SK-N-SH (cell line): ENCODE measurements around the gene USF3. TPM values are rescaled to one million over a fixed set of nuclear protein-coding genes. Genes with fewer than 3 reads are reported as not detected.

ENCODE experiments used
- CTCF ChIA-PET: fragments of 300-600, 350-600 bp; formaldehyde crosslinking; extraction: SDS; loops from one replicate; lab custom pipeline; 2021; lab: Yijun Ruan, JAX
- POLR2A ChIA-PET: fragments of 350-600 bp; sonication (Branson Sonifier 250); formaldehyde crosslinking; extraction: SDS; loops from one replicate; lab custom pipeline; 2020; ENCODE audit warnings: antibody characterized with exemption, inconsistent platforms; lab: Yijun Ruan, JAX
- DNase-seq: peaks from one replicate; pipeline ENCODE4 v3.0.0; 2012
- H2AFZ ChIP-seq: fragments of 200-600 bp; sonication (generic); 2 replicates; pipeline ENCODE4 v1.8.1; 2016; ENCODE audit warnings: antibody characterized with exemption, mild to moderate bottlenecking, low read depth
- H3F3A ChIP-seq: fragments of 200-600 bp; sonication (generic); replicated peaks from 2 replicates; pipeline ENCODE3; 2016; ENCODE audit warnings: antibody characterized with exemption, mild to moderate bottlenecking; ENCODE audit not compliant: insufficient read depth
- H3K27ac ChIP-seq, 2 experiments: fragments of 200-500 bp in 1 of 2; fragments of 200-600 bp in 1 of 2; sonication (Bioruptor generic) in 1 of 2; sonication (generic), shearing (Covaris generic) in 1 of 2; 2 replicates each; pipeline versions ENCODE4 v1.5.1 to v1.6.1; 2014 to 2016; ENCODE audit warnings: low read depth in 2 of 2, inconsistent platforms in 1 of 2, low read length in 1 of 2, mild to moderate bottlenecking in 1 of 2, mixed read lengths in 1 of 2
- H3K27me3 ChIP-seq: fragments of 200-600 bp; sonication (generic), shearing (Covaris generic); 2 replicates; pipeline ENCODE4 v1.6.1; 2016; ENCODE audit warnings: mixed run types; ENCODE audit not compliant: insufficient read depth
- H3K36me3 ChIP-seq, 2 experiments: fragments of 200-500 bp in 1 of 2; fragments of 200-600 bp in 1 of 2; sonication (Bioruptor generic) in 1 of 2; sonication (generic) in 1 of 2; replicated peaks in 1 of 2; 2 replicates each; pipeline versions ENCODE3 to v1.5.1; 2014 to 2016; ENCODE audit warnings: low read length in 1 of 2, mild to moderate bottlenecking in 1 of 2; ENCODE audit not compliant: insufficient read depth in 2 of 2, control insufficient read depth in 1 of 2
- H3K4me1 ChIP-seq, 2 experiments: fragments of 200-500 bp in 1 of 2; fragments of 200-600 bp in 1 of 2; sonication (Bioruptor generic) in 1 of 2; sonication (generic), shearing (Covaris generic) in 1 of 2; 2 replicates each; pipeline versions ENCODE4 v1.5.1 to v1.6.1; 2014 to 2016; ENCODE audit warnings: low read depth in 1 of 2, low read length in 1 of 2, mixed run types in 1 of 2; ENCODE audit not compliant: insufficient read depth in 2 of 2, control insufficient read depth in 1 of 2
- H3K4me2 ChIP-seq: fragments of 200-600 bp; sonication (generic), shearing (Covaris generic); 2 replicates; pipeline ENCODE4 v1.6.1; 2017; ENCODE audit warnings: mixed run types
- H3K4me3 ChIP-seq, 2 experiments: fragments of 200-500 bp in 1 of 2; fragments of 200-600 bp in 1 of 2; sonication (Bioruptor generic) in 1 of 2; sonication (generic), shearing (Covaris generic) in 1 of 2; 2 replicates each; pipeline versions ENCODE4 v1.5.1 to v1.8.1; 2014 to 2016; ENCODE audit warnings: low read depth in 2 of 2, inconsistent platforms in 1 of 2, low read length in 1 of 2, mild to moderate bottlenecking in 1 of 2, mixed read lengths in 1 of 2, moderate library complexity in 1 of 2
- H3K79me2 ChIP-seq: fragments of 200-600 bp; sonication (generic); 2 replicates; pipeline ENCODE4 v1.8.1; 2017; ENCODE audit warnings: mild to moderate bottlenecking; ENCODE audit not compliant: insufficient read depth
- H3K9ac ChIP-seq: fragments of 200-600 bp; sonication (generic); 2 replicates; pipeline ENCODE4 v1.6.1; 2017; ENCODE audit warnings: mixed run types
- H3K9me2 ChIP-seq: fragments of 200-600 bp; sonication (generic); 2 replicates; pipeline ENCODE4 v1.6.1; 2017; ENCODE audit warnings: mixed run types
- H3K9me3 ChIP-seq: fragments of 200-600 bp; sonication (generic); 2 replicates; pipeline ENCODE4 v1.6.1; 2017; ENCODE audit warnings: mixed run types, mild to moderate bottlenecking, moderate library complexity
- H4K20me1 ChIP-seq: fragments of 200-600 bp; sonication (generic); 2 replicates; pipeline ENCODE4 v1.6.1; 2017; ENCODE audit warnings: mild to moderate bottlenecking, mixed run types; ENCODE audit not compliant: insufficient read depth
- CHD2 ChIP-seq: fragments of 150-350 bp; IDR thresholded peaks from 2 replicates; pipeline ENCODE4 v1.6.1; 2018; ENCODE audit warnings: low read length; ENCODE audit not compliant: partially characterized antibody
- ELF1 ChIP-seq: IDR thresholded peaks from 2 replicates; pipeline ENCODE4 v1.4.0; 2012
- EP300 ChIP-seq, 2 experiments: IDR thresholded peaks; 2 replicates each; pipeline versions ENCODE4 v1.4.0 to v1.6.1; 2012; ENCODE audit warnings: borderline replicate concordance in 1 of 2, low read depth in 1 of 2, low read length in 1 of 2
- FOSL2 ChIP-seq: IDR thresholded peaks from 2 replicates; pipeline ENCODE4 v1.4.0; 2012; ENCODE audit warnings: low read depth, mild to moderate bottlenecking, moderate library complexity, borderline replicate concordance
- FOXJ3 ChIP-seq: sonication (generic); formaldehyde crosslinking; IDR thresholded peaks from 2 replicates; pipeline ENCODE4 v1.5.1; 2020; ENCODE audit warnings: mild to moderate bottlenecking, missing genetic modification reagents
- FOXM1 ChIP-seq: IDR thresholded peaks from 2 replicates; pipeline ENCODE4 v1.4.0; 2012; ENCODE audit warnings: low read depth, mild to moderate bottlenecking
- GABPA ChIP-seq: IDR thresholded peaks from 2 replicates; pipeline ENCODE4 v1.4.0; 2012; ENCODE audit warnings: low read depth, mild to moderate bottlenecking
- GATA2 ChIP-seq: sonication (generic); formaldehyde crosslinking; IDR thresholded peaks from 2 replicates; pipeline ENCODE4 v1.5.0; 2020; ENCODE audit warnings: mild to moderate bottlenecking, missing genetic modification reagents
- NRF1 ChIP-seq: IDR thresholded peaks from 2 replicates; pipeline ENCODE4 v1.6.1; 2012; ENCODE audit warnings: low read depth, mild to moderate bottlenecking, low read length
- POLR2AphosphoS5 ChIP-seq: IDR thresholded peaks from 2 replicates; pipeline ENCODE4 v1.6.1; 2012; ENCODE audit warnings: low read depth, low read length
- RCOR1 ChIP-seq: fragments of 150-350 bp; IDR thresholded peaks from 2 replicates; pipeline ENCODE4 v1.6.1; 2017; ENCODE audit warnings: antibody characterized with exemption, low read length
- SIN3A ChIP-seq: IDR thresholded peaks from 2 replicates; pipeline ENCODE4 v1.6.1; 2012; ENCODE audit warnings: low read depth, mild to moderate bottlenecking, low read length, moderate library complexity, borderline replicate concordance
- SMC3 ChIP-seq: IDR thresholded peaks from 2 replicates; pipeline ENCODE4 v1.6.1; 2012; ENCODE audit warnings: low read depth, low read length, improper control_type of control experiment
- TCF12 ChIP-seq: IDR thresholded peaks from 2 replicates; pipeline ENCODE4 v1.4.0; 2012
- TEAD4 ChIP-seq: IDR thresholded peaks from 2 replicates; pipeline ENCODE4 v1.4.0; 2012; ENCODE audit warnings: mild to moderate bottlenecking, borderline replicate concordance; ENCODE audit not compliant: insufficient read depth
- USF2 ChIP-seq: fragments of 150-350 bp; IDR thresholded peaks from 2 replicates; pipeline ENCODE4 v1.6.1; 2017; ENCODE audit warnings: antibody characterized with exemption, low read length, low read depth, borderline replicate concordance
- YY1 ChIP-seq: IDR thresholded peaks from 2 replicates; pipeline ENCODE4 v1.4.0; 2012; ENCODE audit warnings: low read depth, mild to moderate bottlenecking
- WGBS: methylation state at CpG from one replicate; pipeline ENCODE4 v1.1.6; 2017; ENCODE audit warnings: low lambda C conversion rate; 5-methylcytosine and 5-hydroxymethylcytosine counted together
- polyA plus RNA-seq, 3 experiments: library from polyadenylated mRNA; depleted of rRNA; stranded (reverse); fragments of >200 nt; gene quantifications; 2 replicates each; pipeline ENCODE4 v1.2.3, GENCODE V29; 2012
- TF ChIP-seq, protein P1 (sequence below): IDR thresholded peaks from 2 replicates; pipeline ENCODE4 v1.4.0; 2012; ENCODE audit warnings: low read depth, borderline replicate concordance
- TF ChIP-seq, protein P2 (sequence below): IDR thresholded peaks from 2 replicates; pipeline ENCODE4 v1.4.0; 2012; ENCODE audit warnings: low read depth
- TF ChIP-seq, protein P3 (sequence below): fragments of 200-600 bp; sonication (generic); IDR thresholded peaks from 2 replicates; pipeline ENCODE4 v1.6.1; 2017; ENCODE audit warnings: antibody characterized with exemption, mild to moderate bottlenecking, moderate library complexity

Gene USF3
- polyA plus RNA-seq, 1 of the 3 experiments (the other 2 are of a cell fraction): 3.1 TPM

- no peak for TF ChIP-seq NRF1
- no peak for TF ChIP-seq RCOR1
- no peak for TF ChIP-seq TEAD4
- no peak for TF ChIP-seq POLR2AphosphoS5
Measured at GRCh38 chr3:113676261-113676660, 20.2 kb downstream of the USF3 start (continued).

DNA sequence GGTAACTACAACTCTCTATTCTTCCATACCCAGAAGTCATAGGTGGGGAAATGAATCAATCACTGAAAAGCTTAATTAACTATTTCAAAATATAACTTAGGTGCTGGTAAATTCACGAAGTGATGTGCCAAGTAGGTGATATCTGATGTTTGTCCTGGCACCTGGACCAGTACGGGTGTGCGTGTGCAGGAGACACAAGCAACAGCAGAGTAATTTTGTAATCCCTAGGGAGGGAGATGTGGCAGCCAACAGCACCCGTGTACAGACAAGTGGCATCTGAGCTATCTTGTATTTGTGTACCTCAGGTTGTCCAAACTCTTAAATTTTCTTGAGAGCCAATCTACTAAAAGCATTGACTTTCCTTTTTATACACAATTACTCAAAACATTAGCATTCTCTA is 22.8 kb downstream of the USF3 start:
- TF ChIP-seq ELF1 (no peak), NRF1 (no peak), SMC3 (no peak), TCF12 (no peak), USF2 (no peak), FOXJ3 (no peak), YY1 (no peak), GATA2 (CRISPR knock-in tag) (no peak), EP300 (IDR thresholded peaks at IDR 0.05; ENCODE audit: borderline replicate concordance in 1 of 2, low read depth in 1 of 2, low read length in 1 of 2) (no peak), CHD2 (no peak), FOSL2 (no peak), POLR2AphosphoS5 (no peak), FOXM1 (no peak), SIN3A (no peak), GABPA (no peak)
- TF ChIP-seq, protein P1, sequence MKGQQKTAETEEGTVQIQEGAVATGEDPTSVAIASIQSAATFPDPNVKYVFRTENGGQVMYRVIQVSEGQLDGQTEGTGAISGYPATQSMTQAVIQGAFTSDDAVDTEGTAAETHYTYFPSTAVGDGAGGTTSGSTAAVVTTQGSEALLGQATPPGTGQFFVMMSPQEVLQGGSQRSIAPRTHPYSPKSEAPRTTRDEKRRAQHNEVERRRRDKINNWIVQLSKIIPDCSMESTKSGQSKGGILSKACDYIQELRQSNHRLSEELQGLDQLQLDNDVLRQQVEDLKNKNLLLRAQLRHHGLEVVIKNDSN: no peak
- TF ChIP-seq, protein P2, sequence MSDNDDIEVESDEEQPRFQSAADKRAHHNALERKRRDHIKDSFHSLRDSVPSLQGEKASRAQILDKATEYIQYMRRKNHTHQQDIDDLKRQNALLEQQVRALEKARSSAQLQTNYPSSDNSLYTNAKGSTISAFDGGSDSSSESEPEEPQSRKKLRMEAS: no peak
- TF ChIP-seq, protein P3, sequence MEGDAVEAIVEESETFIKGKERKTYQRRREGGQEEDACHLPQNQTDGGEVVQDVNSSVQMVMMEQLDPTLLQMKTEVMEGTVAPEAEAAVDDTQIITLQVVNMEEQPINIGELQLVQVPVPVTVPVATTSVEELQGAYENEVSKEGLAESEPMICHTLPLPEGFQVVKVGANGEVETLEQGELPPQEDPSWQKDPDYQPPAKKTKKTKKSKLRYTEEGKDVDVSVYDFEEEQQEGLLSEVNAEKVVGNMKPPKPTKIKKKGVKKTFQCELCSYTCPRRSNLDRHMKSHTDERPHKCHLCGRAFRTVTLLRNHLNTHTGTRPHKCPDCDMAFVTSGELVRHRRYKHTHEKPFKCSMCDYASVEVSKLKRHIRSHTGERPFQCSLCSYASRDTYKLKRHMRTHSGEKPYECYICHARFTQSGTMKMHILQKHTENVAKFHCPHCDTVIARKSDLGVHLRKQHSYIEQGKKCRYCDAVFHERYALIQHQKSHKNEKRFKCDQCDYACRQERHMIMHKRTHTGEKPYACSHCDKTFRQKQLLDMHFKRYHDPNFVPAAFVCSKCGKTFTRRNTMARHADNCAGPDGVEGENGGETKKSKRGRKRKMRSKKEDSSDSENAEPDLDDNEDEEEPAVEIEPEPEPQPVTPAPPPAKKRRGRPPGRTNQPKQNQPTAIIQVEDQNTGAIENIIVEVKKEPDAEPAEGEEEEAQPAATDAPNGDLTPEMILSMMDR: no peak
- no peaks in the 10 kb centered on the region for H4K20me1 ChIP-seq
- no peaks in the 10 kb centered on the region for H3K9me2 ChIP-seq
- H3K4me1 ChIP-seq: no peaks in the 10 kb centered on the region
- H2AFZ ChIP-seq: no peak overlapping the region
- H3K9me3 ChIP-seq: no peaks in the 10 kb centered on the region
- ChIA-PET POLR2A (no interaction called here), CTCF (interaction anchor here (0.7 kb wide), 1 partner anchor 1807 kb away, joined by 3 read pairs; no protein-coding TSS in a partner anchor)
- H3K27me3 ChIP-seq: no peaks in the 10 kb centered on the region
- no peak overlapping the region for H3K9ac ChIP-seq
- 90% methylated on average over 4 of the region's 4 CpGs for WGBS
- H3K36me3 ChIP-seq: peaks cover 8 to 14% of the 10 kb centered on the region in 2 experiments
- H3K4me3 ChIP-seq: no peak overlapping the region
- H3K4me2 ChIP-seq: no peak overlapping the region
- no peaks in the 10 kb centered on the region for H3F3A ChIP-seq
- no peaks in the 10 kb centered on the region for H3K79me2 ChIP-seq
- no peak for DNase-seq
- no peak overlapping the region for H3K27ac ChIP-seq
